Adrenal gland (tissue), 12 donors: Measurements from ENCODE around the gene ERRFI1. TPM values are rescaled to one million over a fixed set of nuclear protein-coding genes. Genes with fewer than 3 reads are reported as not detected.

Source experiments
- DNase-seq, 7 donors: peaks; one replicate each; pipeline ENCODE4 v3.0.0-alpha.2; 2019 to 2020
- H3K27ac ChIP-seq, 5 donors: fragments of 200-600 bp; sonication (generic) in 4 of 5; 1 replicate in 3 of 5; 2 replicates in 2 of 5; pipeline versions ENCODE4 v1.5.1 to v1.8.0; 2016 to 2020; ENCODE audit warnings: mild to moderate bottlenecking in 1 of 5
- H3K27me3 ChIP-seq: fragments of 200-600 bp; 2 replicates; pipeline ENCODE4 v1.8.0; 2021
- H3K36me3 ChIP-seq, 2 donors: fragments of 200-600 bp; replicated peaks in 1 of 2; 1 replicate in 1 of 2; 2 replicates in 1 of 2; pipeline versions ENCODE4 v1.5.1 to v1.8.0; 2018 to 2022
- H3K4me1 ChIP-seq, 2 donors: fragments of 200-600 bp; replicated peaks in 1 of 2; 1 replicate in 1 of 2; 2 replicates in 1 of 2; pipeline versions ENCODE4 v1.5.1 to v1.8.0; 2018 to 2021
- H3K4me3 ChIP-seq, 4 donors: fragments of 200-600 bp; sonication (generic) in 3 of 4; one replicate each; pipeline ENCODE4 v1.5.1; 2016 to 2018
- H3K9me3 ChIP-seq, 3 donors: fragments of 200-600 bp; sonication (generic) in 1 of 3; replicated peaks in 1 of 3; 1 replicate in 2 of 3; 2 replicates in 1 of 3; pipeline versions ENCODE4 v1.5.1 to v1.8.0; 2016 to 2021
- CTCF ChIP-seq, 6 experiments: fragments of 450-650 bp in 4 of 6; fragments of 200-600 bp in 2 of 6; sonication (generic) in 1 of 6; IDR thresholded peaks; 1 replicate in 5 of 6; 2 replicates in 1 of 6; pipeline versions ENCODE4 v1.5.1 to v1.8.0; 2016 to 2021; ENCODE audit warnings: antibody characterized with exemption in 6 of 6, mild to moderate bottlenecking in 2 of 6, moderate library complexity in 1 of 6
- POLR2A ChIP-seq, 2 donors: fragments of 450-650 bp; IDR thresholded peaks; one replicate each; pipeline ENCODE4 v1.6.1; 2017; ENCODE audit warnings: antibody characterized with exemption in 2 of 2, mild to moderate bottlenecking in 2 of 2, moderate library complexity in 1 of 2
- WGBS, 4 donors: extraction: QIAGEN DNeasy Blood & Tissue Kit in 2 of 4; methylation state at CpG; one replicate each; pipeline versions ENCODE4 v1.1.5 to v1.1.7; 2013 to 2017; 5-methylcytosine and 5-hydroxymethylcytosine counted together
- intact Hi-C, 2 donors: fragments of 100-400 bp; cut with DNase I; formaldehyde crosslinking; loops; one replicate each; pipeline versions ENCODE4 v1.14.1 to v1.15.0; 2022 to 2023
- polyA plus RNA-seq, 3 donors: library from polyadenylated mRNA; stranded (reverse); fragments of 200-250 nt in 2 of 3; fragments of 350-450 nt in 1 of 3; fragmentation: Illumina TruSeq in 1 of 3; extraction: RNeasy Lipid Tissue Mini Kit (QIAGEN cat#74804) in 1 of 3; gene quantifications; one replicate each; pipeline ENCODE4 v1.2.3, GENCODE V29; 2013 to 2014
- total RNA-seq, 9 donors: library from RNA; depleted of rRNA in 4 of 9; stranded (reverse); fragments of >200 nt in 4 of 9; fragments of 120-200 nt in 1 of 9; fragmentation: NEBNext Ultra II Directional in 1 of 9; extraction: Animal tissue kit (Norgen Biotek cat#: 25700) in 1 of 9; gene quantifications; one replicate each; pipeline versions ENCODE4 v1.1.0 to v1.2.4, GENCODE V29; 2013 to 2023
- donor health status: healthy with polysubstance abuse.
- donor health status: Bipolar disorder and iron deficiency.
- donor health status: DM: yes; HTN: yes; CAD: no.
- donor health status: DM: no; HTN: no; CAD: no.
- donor health status: DM: no; HTN: no; CAD: no.
- donor health status: DM: yes; HTN: yes; CAD: no.

ERRFI1 gene
- total and polyA plus RNA-seq, 12 donors, result 14.4 to 71.5 (median 25.7) TPM

DNA sequence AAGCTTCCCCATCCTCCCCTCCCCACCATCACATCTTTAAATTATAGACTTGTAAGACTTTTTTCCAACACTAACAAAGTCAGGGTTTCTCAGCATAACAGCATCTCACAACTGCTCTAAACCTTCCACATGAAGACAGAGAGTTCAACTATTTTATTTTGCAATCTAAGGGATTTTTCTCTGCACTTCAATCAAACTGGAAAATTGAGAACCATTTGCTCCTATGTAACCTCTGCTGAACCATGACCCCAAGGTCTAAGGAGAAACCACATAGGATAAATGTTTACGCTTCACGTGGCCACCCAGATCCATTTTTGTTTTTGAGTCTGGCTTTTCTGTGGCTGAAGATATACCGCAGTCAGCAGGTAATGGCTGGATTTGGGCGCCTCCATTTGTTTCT lies 13.2 kb downstream of the ERRFI1 start:
- peak overlapping the region in 1 of 5 donors; percentile 84 for H3K27ac ChIP-seq
- H3K4me3 ChIP-seq, result no peak overlapping the region
- intact Hi-C loops, result no loop called here
- H3K4me1 ChIP-seq, result peaks cover 26 to 35% of the 10 kb centered on the region in 2 donors
- no peaks in the 10 kb centered on the region for H3K9me3 ChIP-seq
- no peak for DNase-seq
- H3K27me3 ChIP-seq, result no peaks in the 10 kb centered on the region
- H3K36me3 ChIP-seq, result peaks cover 0 to 27% of the 10 kb centered on the region in 2 donors
- 92 to 99% (median 95%) methylated on average over 4 of the region's 4 CpGs for WGBS, 4 donors
- TF ChIP-seq POLR2A (IDR thresholded peaks at IDR 0.05) (no peak), CTCF (IDR thresholded peaks at IDR 0.05) (no peak)

DNA sequence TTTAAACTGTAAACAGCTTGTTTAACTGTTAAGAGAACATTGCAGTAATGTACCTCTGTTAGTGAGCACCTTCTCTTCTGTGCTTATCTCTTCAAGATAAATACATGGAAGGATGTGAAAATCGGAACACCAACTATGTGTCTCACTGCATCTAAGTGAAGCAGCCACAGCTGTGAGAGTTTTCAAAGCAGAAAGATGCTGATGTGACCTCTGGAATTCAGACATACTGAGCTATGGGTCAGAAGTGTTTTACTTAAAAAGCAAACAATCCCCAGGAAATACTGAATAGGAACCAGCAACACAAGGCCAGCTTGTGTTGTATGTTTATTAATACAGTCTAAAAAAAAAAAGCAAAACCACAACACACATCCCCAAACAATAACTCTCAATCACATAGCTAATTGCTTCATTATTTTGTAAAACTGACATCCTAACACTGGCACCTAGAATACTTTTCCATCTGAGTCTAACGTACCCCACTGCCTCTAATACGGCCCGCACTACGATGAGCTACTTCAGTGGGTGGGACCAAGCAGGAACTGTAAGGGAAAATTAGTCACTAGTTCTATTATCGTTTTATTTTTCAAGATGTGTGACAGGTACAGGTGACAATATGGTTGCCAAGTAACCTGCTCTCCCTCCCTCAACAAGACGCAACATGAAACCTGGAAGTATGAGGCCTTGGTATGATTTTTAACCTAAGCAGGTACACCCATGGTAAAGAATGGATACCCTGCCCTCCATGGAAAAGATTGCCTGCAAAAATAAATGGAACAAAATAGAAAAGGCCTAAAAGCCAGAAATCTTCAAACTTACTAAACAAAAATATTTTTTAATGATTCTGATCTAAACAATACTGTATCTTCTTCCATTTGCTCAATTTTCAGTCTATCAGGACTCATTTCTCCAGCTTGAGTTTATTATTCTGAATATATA lies 13.9 kb downstream of the ERRFI1 start:
- intact Hi-C loops, result no loop called here
- 82 to 91% (median 89%) methylated on average over 7 of the region's 7 CpGs for WGBS, 4 donors
- H3K9me3 ChIP-seq, result no peaks in the 10 kb centered on the region
- no peak overlapping the region for H3K27ac ChIP-seq
- TF ChIP-seq CTCF (IDR thresholded peaks at IDR 0.05), result no peak
- TF ChIP-seq POLR2A (IDR thresholded peaks at IDR 0.05), result no peak
- H3K27me3 ChIP-seq, result no peaks in the 10 kb centered on the region
- H3K4me3 ChIP-seq, result no peak overlapping the region
- H3K36me3 ChIP-seq, result peaks cover 0 to 27% of the 10 kb centered on the region in 2 donors
- peaks cover 19 to 27% of the 10 kb centered on the region in 2 donors for H3K4me1 ChIP-seq
- no peak for DNase-seq

DNA sequence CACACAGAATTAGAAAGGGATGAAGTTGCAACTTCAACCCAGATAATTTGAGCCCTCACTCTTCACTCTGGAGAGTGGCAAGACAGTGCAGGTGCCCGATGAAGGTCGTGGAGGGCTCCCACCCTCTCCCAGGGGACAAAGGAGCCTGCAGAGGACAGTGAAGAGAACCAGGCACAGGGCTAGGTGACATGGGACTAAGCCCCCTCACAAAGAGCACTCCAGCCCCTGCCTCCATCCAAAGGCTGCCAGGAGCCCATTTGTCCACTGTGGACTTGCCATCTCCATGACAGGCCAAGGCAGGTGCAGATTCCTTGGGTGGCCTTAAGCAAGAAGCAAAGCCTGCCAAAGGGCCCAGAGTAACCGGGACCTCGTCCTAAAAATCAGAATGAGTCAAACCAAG lies 15.1 kb downstream of the ERRFI1 start:
- no peak for DNase-seq
- H3K36me3 ChIP-seq, result peaks cover 0 to 27% of the 10 kb centered on the region in 2 donors
- H3K4me3 ChIP-seq, result no peak overlapping the region
- no peaks in the 10 kb centered on the region for H3K9me3 ChIP-seq
- H3K4me1 ChIP-seq, result peaks cover 18 to 26% of the 10 kb centered on the region in 2 donors
- WGBS, 4 donors, result 71 to 75% (median 75%) methylated on average over 4 of the region's 4 CpGs
- no peaks in the 10 kb centered on the region for H3K27me3 ChIP-seq
- intact Hi-C loops, result no loop called here
- H3K27ac ChIP-seq, result no peak overlapping the region
- no peak for TF ChIP-seq CTCF (IDR thresholded peaks at IDR 0.05)
- no peak for TF ChIP-seq POLR2A (IDR thresholded peaks at IDR 0.05)

GRCh38 chr1:8010080-8010664 lies 15.9 kb downstream of the ERRFI1 start:
- Histone ChIP-seq H3K27me3 (no peaks in the 10 kb centered on the region), H3K4me1 (peaks cover 20 to 26% of the 10 kb centered on the region in 2 donors), H3K27ac (peak overlapping the region in 1 of 5 donors; percentile 35), H3K9me3 (no peaks in the 10 kb centered on the region), H3K4me3 (no peak overlapping the region), H3K36me3 (peaks cover 0 to 27% of the 10 kb centered on the region in 2 donors)
- TF ChIP-seq CTCF (IDR thresholded peaks at IDR 0.05) (no peak), POLR2A (IDR thresholded peaks at IDR 0.05) (no peak)
- intact Hi-C loops, result no loop called here
- DNase-seq, result peak in 1 of 7 donors; percentile 37
- 69 to 87% (median 83%) methylated on average over 8 of the region's 8 CpGs for WGBS, 4 donors
